Osteoblast (primary cell): Measurements from ENCODE around the gene USP6NL. TPM values are rescaled to one million over a fixed set of nuclear protein-coding genes. Genes with fewer than 3 reads are reported as not detected.
A peak's percentile ranks its signal among the peaks of the same experiment; 100 is the strongest.

Source experiments
- DNase-seq: peaks from one replicate; pipeline ENCODE4 v3.0.0; 2011; ENCODE audit warnings: low spot score, mixed read lengths; ENCODE audit not compliant: insufficient read length; ENCODE audit errors: missing footprints
- H2AFZ ChIP-seq: 2 replicates; pipeline ENCODE4 v1.6.0; 2011; ENCODE audit warnings: mild to moderate bottlenecking, low read length
- H3K27ac ChIP-seq: 2 replicates; pipeline ENCODE4 v1.5.1; 2011; ENCODE audit warnings: mild to moderate bottlenecking, low read depth, low read length, moderate library complexity
- H3K27me3 ChIP-seq: 2 replicates; pipeline ENCODE4 v1.6.0; 2012; ENCODE audit warnings: mild to moderate bottlenecking, control low read depth, inconsistent platforms, low read length, moderate library complexity; ENCODE audit not compliant: insufficient read depth
- H3K36me3 ChIP-seq: 2 replicates; pipeline ENCODE4 v1.5.1; 2011; ENCODE audit warnings: mild to moderate bottlenecking, low read length, control low read depth, moderate library complexity; ENCODE audit not compliant: insufficient read depth
- H3K4me1 ChIP-seq: 2 replicates; pipeline ENCODE4 v1.5.1; 2011; ENCODE audit warnings: mild to moderate bottlenecking, low read length, control low read depth, moderate library complexity; ENCODE audit not compliant: insufficient read depth
- H3K4me2 ChIP-seq: 2 replicates; pipeline ENCODE4 v1.6.0; 2011; ENCODE audit warnings: mild to moderate bottlenecking, low read length; ENCODE audit not compliant: insufficient read depth
- H3K4me3 ChIP-seq: fragments of 200-600 bp; sonication (generic); 3 replicates; pipeline ENCODE4 v1.5.1; 2012; ENCODE audit warnings: mild to moderate bottlenecking, low read length, inconsistent platforms; ENCODE audit not compliant: insufficient read depth
- H3K79me2 ChIP-seq: 2 replicates; pipeline ENCODE4 v1.6.0; 2012; ENCODE audit warnings: mild to moderate bottlenecking, low read length, control low read depth, inconsistent platforms; ENCODE audit not compliant: insufficient read depth
- H3K9me3 ChIP-seq: 2 replicates; pipeline ENCODE4 v1.5.1; 2011; ENCODE audit warnings: low read depth, low read length, control low read depth
- H4K20me1 ChIP-seq: 2 replicates; pipeline ENCODE4 v1.6.0; 2012; ENCODE audit warnings: mild to moderate bottlenecking, low read length, control low read depth; ENCODE audit not compliant: insufficient read depth
- total RNA-seq: library from RNA; depleted of rRNA; stranded (reverse); fragments of >200 nt; gene quantifications from 2 replicates; pipeline ENCODE4 v1.2.3, GENCODE V29; 2012
- TF ChIP-seq, protein P1 (sequence below): IDR thresholded peaks from 2 replicates; pipeline ENCODE4 v1.5.1; 2011; ENCODE audit warnings: mild to moderate bottlenecking, low read depth, low read length, moderate library complexity; ENCODE audit errors: extremely low read depth

The USP6NL gene
- total RNA-seq, 1 donor, result 13.8 TPM

DNA sequence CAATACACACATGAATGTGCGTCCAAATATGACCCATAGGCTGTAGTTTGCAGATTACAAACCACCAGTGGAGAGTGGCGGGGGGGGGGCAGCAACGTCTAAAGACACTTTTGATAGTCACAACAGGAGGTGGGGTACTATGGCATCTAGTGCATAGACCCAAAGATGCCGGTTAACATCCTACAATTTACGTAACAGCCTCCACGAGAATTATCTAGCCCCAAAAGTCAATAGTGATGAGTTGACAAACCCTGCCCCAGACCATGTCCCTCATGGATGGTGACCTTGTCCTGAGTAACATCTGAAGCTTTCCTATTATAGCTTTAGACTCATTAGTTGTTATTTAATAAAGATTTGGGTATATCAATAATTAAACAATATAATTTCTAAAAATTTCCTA lies 31.6 kb downstream of the USP6NL start:
- Histone ChIP-seq H3K4me1 (no peaks in the 10 kb centered on the region), H3K36me3 (no peaks in the 10 kb centered on the region), H3K27me3 (no peaks in the 10 kb centered on the region), H4K20me1 (peaks cover 8% of the 10 kb centered on the region), H3K27ac (no peak overlapping the region), H3K9me3 (no peaks in the 10 kb centered on the region), H3K4me2 (no peak overlapping the region), H3K4me3 (no peak overlapping the region), H2AFZ (no peak overlapping the region), H3K79me2 (peaks cover 30% of the 10 kb centered on the region)
- DNase-seq, result no peak
- TF ChIP-seq, protein P1, sequence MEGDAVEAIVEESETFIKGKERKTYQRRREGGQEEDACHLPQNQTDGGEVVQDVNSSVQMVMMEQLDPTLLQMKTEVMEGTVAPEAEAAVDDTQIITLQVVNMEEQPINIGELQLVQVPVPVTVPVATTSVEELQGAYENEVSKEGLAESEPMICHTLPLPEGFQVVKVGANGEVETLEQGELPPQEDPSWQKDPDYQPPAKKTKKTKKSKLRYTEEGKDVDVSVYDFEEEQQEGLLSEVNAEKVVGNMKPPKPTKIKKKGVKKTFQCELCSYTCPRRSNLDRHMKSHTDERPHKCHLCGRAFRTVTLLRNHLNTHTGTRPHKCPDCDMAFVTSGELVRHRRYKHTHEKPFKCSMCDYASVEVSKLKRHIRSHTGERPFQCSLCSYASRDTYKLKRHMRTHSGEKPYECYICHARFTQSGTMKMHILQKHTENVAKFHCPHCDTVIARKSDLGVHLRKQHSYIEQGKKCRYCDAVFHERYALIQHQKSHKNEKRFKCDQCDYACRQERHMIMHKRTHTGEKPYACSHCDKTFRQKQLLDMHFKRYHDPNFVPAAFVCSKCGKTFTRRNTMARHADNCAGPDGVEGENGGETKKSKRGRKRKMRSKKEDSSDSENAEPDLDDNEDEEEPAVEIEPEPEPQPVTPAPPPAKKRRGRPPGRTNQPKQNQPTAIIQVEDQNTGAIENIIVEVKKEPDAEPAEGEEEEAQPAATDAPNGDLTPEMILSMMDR, result no peak

- H3K4me2 ChIP-seq, result no peak overlapping the region
- peaks cover 8% of the 10 kb centered on the region for H4K20me1 ChIP-seq
- no peak overlapping the region for H3K27ac ChIP-seq
- DNase-seq, result no peak
- TF ChIP-seq, protein P1, result no peak
- H3K27me3 ChIP-seq, result no peaks in the 10 kb centered on the region
- H3K79me2 ChIP-seq, result peaks cover 26% of the 10 kb centered on the region
- no peaks in the 10 kb centered on the region for H3K36me3 ChIP-seq
- H2AFZ ChIP-seq, result no peak overlapping the region
- no peaks in the 10 kb centered on the region for H3K4me1 ChIP-seq
- H3K4me3 ChIP-seq, result no peak overlapping the region
- H3K9me3 ChIP-seq, result no peaks in the 10 kb centered on the region
These were observed 32.6 kb downstream of the USP6NL start for GRCh38 chr10:11578802-11579255.

- no peak overlapping the region for H3K4me3 ChIP-seq
- H3K79me2 ChIP-seq, result peaks cover 26% of the 10 kb centered on the region
These were observed 35.2 kb downstream of the USP6NL start for GRCh38 chr10:11576092-11576809.

DNA sequence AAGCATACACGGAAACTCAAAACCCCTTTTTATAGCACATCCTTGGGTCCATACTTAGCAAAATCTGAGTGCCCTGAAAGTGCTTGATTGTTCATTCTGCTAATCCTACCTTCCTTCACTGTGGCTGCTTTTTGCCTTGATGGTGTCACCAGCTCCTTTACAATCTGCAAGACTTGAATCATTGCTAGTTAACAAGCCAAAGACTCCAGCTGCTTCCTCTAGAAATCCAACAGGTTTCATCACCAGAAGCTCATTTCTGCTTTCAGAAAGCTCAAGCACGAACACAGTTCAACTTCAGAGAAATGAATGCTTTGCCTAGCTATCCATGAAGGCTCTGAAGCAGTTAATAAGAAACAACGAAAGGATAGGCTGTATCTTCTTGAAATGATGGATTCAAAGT lies 38.0 kb downstream of the USP6NL start:
- TF ChIP-seq, protein P1, result no peak
- Histone ChIP-seq H3K9me3 (no peaks in the 10 kb centered on the region), H4K20me1 (peaks cover 8% of the 10 kb centered on the region), H3K4me3 (peak overlapping the region; percentile 34), H3K27me3 (no peaks in the 10 kb centered on the region), H2AFZ (no peak overlapping the region), H3K4me2 (peak overlapping the region; percentile 9), H3K27ac (no peak overlapping the region), H3K36me3 (no peaks in the 10 kb centered on the region), H3K79me2 (peaks cover 21% of the 10 kb centered on the region), H3K4me1 (no peaks in the 10 kb centered on the region)
- DNase-seq, result no peak

More at GRCh38 chr10:11576092-11576809, 35.2 kb downstream of the USP6NL start:
- Histone ChIP-seq H3K4me2 (no peak overlapping the region), H3K27ac (no peak overlapping the region), H3K27me3 (no peaks in the 10 kb centered on the region), H3K36me3 (no peaks in the 10 kb centered on the region), H3K9me3 (no peaks in the 10 kb centered on the region), H2AFZ (no peak overlapping the region), H4K20me1 (peaks cover 8% of the 10 kb centered on the region), H3K4me1 (no peaks in the 10 kb centered on the region)
- DNase-seq, result no peak
- TF ChIP-seq, protein P1, result no peak
